SK-N-SH (cell line): ENCODE measurements around the gene REN. TPM values are rescaled to one million over a fixed set of nuclear protein-coding genes. Genes with fewer than 3 reads are reported as not detected.

Experiments
- CTCF ChIA-PET: fragments of 300-600, 350-600 bp; formaldehyde crosslinking; extraction: SDS; loops from one replicate; lab custom pipeline; 2021; lab: Yijun Ruan, JAX
- POLR2A ChIA-PET: fragments of 350-600 bp; sonication (Branson Sonifier 250); formaldehyde crosslinking; extraction: SDS; loops from one replicate; lab custom pipeline; 2020; ENCODE audit warnings: antibody characterized with exemption, inconsistent platforms; lab: Yijun Ruan, JAX
- DNase-seq: peaks from one replicate; pipeline ENCODE4 v3.0.0; 2012
- H2AFZ ChIP-seq: fragments of 200-600 bp; sonication (generic); 2 replicates; pipeline ENCODE4 v1.8.1; 2016; ENCODE audit warnings: antibody characterized with exemption, mild to moderate bottlenecking, low read depth
- H3F3A ChIP-seq: fragments of 200-600 bp; sonication (generic); replicated peaks from 2 replicates; pipeline ENCODE3; 2016; ENCODE audit warnings: antibody characterized with exemption, mild to moderate bottlenecking; ENCODE audit not compliant: insufficient read depth
- H3K27ac ChIP-seq, 2 experiments: fragments of 200-500 bp in 1 of 2; fragments of 200-600 bp in 1 of 2; sonication (Bioruptor generic) in 1 of 2; sonication (generic), shearing (Covaris generic) in 1 of 2; 2 replicates each; pipeline versions ENCODE4 v1.5.1 to v1.6.1; 2014 to 2016; ENCODE audit warnings: low read depth in 2 of 2, inconsistent platforms in 1 of 2, low read length in 1 of 2, mild to moderate bottlenecking in 1 of 2, mixed read lengths in 1 of 2
- H3K27me3 ChIP-seq: fragments of 200-600 bp; sonication (generic), shearing (Covaris generic); 2 replicates; pipeline ENCODE4 v1.6.1; 2016; ENCODE audit warnings: mixed run types; ENCODE audit not compliant: insufficient read depth
- H3K36me3 ChIP-seq, 2 experiments: fragments of 200-500 bp in 1 of 2; fragments of 200-600 bp in 1 of 2; sonication (Bioruptor generic) in 1 of 2; sonication (generic) in 1 of 2; replicated peaks in 1 of 2; 2 replicates each; pipeline versions ENCODE3 to v1.5.1; 2014 to 2016; ENCODE audit warnings: low read length in 1 of 2, mild to moderate bottlenecking in 1 of 2; ENCODE audit not compliant: insufficient read depth in 2 of 2, control insufficient read depth in 1 of 2
- H3K4me1 ChIP-seq, 2 experiments: fragments of 200-500 bp in 1 of 2; fragments of 200-600 bp in 1 of 2; sonication (Bioruptor generic) in 1 of 2; sonication (generic), shearing (Covaris generic) in 1 of 2; 2 replicates each; pipeline versions ENCODE4 v1.5.1 to v1.6.1; 2014 to 2016; ENCODE audit warnings: low read depth in 1 of 2, low read length in 1 of 2, mixed run types in 1 of 2; ENCODE audit not compliant: insufficient read depth in 2 of 2, control insufficient read depth in 1 of 2
- H3K4me2 ChIP-seq: fragments of 200-600 bp; sonication (generic), shearing (Covaris generic); 2 replicates; pipeline ENCODE4 v1.6.1; 2017; ENCODE audit warnings: mixed run types
- H3K4me3 ChIP-seq, 2 experiments: fragments of 200-500 bp in 1 of 2; fragments of 200-600 bp in 1 of 2; sonication (Bioruptor generic) in 1 of 2; sonication (generic), shearing (Covaris generic) in 1 of 2; 2 replicates each; pipeline versions ENCODE4 v1.5.1 to v1.8.1; 2014 to 2016; ENCODE audit warnings: low read depth in 2 of 2, inconsistent platforms in 1 of 2, low read length in 1 of 2, mild to moderate bottlenecking in 1 of 2, mixed read lengths in 1 of 2, moderate library complexity in 1 of 2
- H3K79me2 ChIP-seq: fragments of 200-600 bp; sonication (generic); 2 replicates; pipeline ENCODE4 v1.8.1; 2017; ENCODE audit warnings: mild to moderate bottlenecking; ENCODE audit not compliant: insufficient read depth
- H3K9ac ChIP-seq: fragments of 200-600 bp; sonication (generic); 2 replicates; pipeline ENCODE4 v1.6.1; 2017; ENCODE audit warnings: mixed run types
- H3K9me2 ChIP-seq: fragments of 200-600 bp; sonication (generic); 2 replicates; pipeline ENCODE4 v1.6.1; 2017; ENCODE audit warnings: mixed run types
- H3K9me3 ChIP-seq: fragments of 200-600 bp; sonication (generic); 2 replicates; pipeline ENCODE4 v1.6.1; 2017; ENCODE audit warnings: mixed run types, mild to moderate bottlenecking, moderate library complexity
- H4K20me1 ChIP-seq: fragments of 200-600 bp; sonication (generic); 2 replicates; pipeline ENCODE4 v1.6.1; 2017; ENCODE audit warnings: mild to moderate bottlenecking, mixed run types; ENCODE audit not compliant: insufficient read depth
- ELF1 ChIP-seq: IDR thresholded peaks from 2 replicates; pipeline ENCODE4 v1.4.0; 2012
- EP300 ChIP-seq, 2 experiments: IDR thresholded peaks; 2 replicates each; pipeline versions ENCODE4 v1.4.0 to v1.6.1; 2012; ENCODE audit warnings: borderline replicate concordance in 1 of 2, low read depth in 1 of 2, low read length in 1 of 2
- EZH2phosphoT487 ChIP-seq: fragments of 200-600 bp; sonication (generic); IDR thresholded peaks from 2 replicates; pipeline ENCODE4 v1.6.1; 2017; ENCODE audit warnings: low read depth, mixed run types, mild to moderate bottlenecking, antibody characterized with exemption, moderate library complexity, borderline replicate concordance
- FOSL2 ChIP-seq: IDR thresholded peaks from 2 replicates; pipeline ENCODE4 v1.4.0; 2012; ENCODE audit warnings: low read depth, mild to moderate bottlenecking, moderate library complexity, borderline replicate concordance
- GATA2 ChIP-seq: sonication (generic); formaldehyde crosslinking; IDR thresholded peaks from 2 replicates; pipeline ENCODE4 v1.5.0; 2020; ENCODE audit warnings: mild to moderate bottlenecking, missing genetic modification reagents
- IRF3 ChIP-seq: fragments of 150-350 bp; IDR thresholded peaks from 2 replicates; pipeline ENCODE4 v1.6.1; 2016; ENCODE audit warnings: mild to moderate bottlenecking, low read depth, low read length
- PBX3 ChIP-seq: IDR thresholded peaks from 2 replicates; pipeline ENCODE4; 2012
- POLR2AphosphoS5 ChIP-seq: IDR thresholded peaks from 2 replicates; pipeline ENCODE4 v1.6.1; 2012; ENCODE audit warnings: low read depth, low read length
- RAD21 ChIP-seq: IDR thresholded peaks from 2 replicates; pipeline ENCODE4 v1.6.1; 2012; ENCODE audit warnings: mild to moderate bottlenecking, low read length
- RCOR1 ChIP-seq: fragments of 150-350 bp; IDR thresholded peaks from 2 replicates; pipeline ENCODE4 v1.6.1; 2017; ENCODE audit warnings: antibody characterized with exemption, low read length
- SMC3 ChIP-seq: IDR thresholded peaks from 2 replicates; pipeline ENCODE4 v1.6.1; 2012; ENCODE audit warnings: low read depth, low read length, improper control_type of control experiment
- TAF1 ChIP-seq: IDR thresholded peaks from 2 replicates; pipeline ENCODE4 v1.6.1; 2012; ENCODE audit warnings: low read depth, mild to moderate bottlenecking, low read length, moderate library complexity, borderline replicate concordance
- TCF12 ChIP-seq: IDR thresholded peaks from 2 replicates; pipeline ENCODE4 v1.4.0; 2012
- TEAD4 ChIP-seq: IDR thresholded peaks from 2 replicates; pipeline ENCODE4 v1.4.0; 2012; ENCODE audit warnings: mild to moderate bottlenecking, borderline replicate concordance; ENCODE audit not compliant: insufficient read depth
- WGBS: methylation state at CpG from one replicate; pipeline ENCODE4 v1.1.6; 2017; ENCODE audit warnings: low lambda C conversion rate; 5-methylcytosine and 5-hydroxymethylcytosine counted together
- polyA plus RNA-seq, 3 experiments: library from polyadenylated mRNA; depleted of rRNA; stranded (reverse); fragments of >200 nt; gene quantifications; 2 replicates each; pipeline ENCODE4 v1.2.3, GENCODE V29; 2012
- TF ChIP-seq, protein P1 (sequence below): IDR thresholded peaks from 2 replicates; pipeline ENCODE4 v1.4.0; 2012; ENCODE audit warnings: low read depth

Gene REN
- polyA plus RNA-seq, 1 of the 3 experiments (the other 2 are of a cell fraction), result not detected

GRCh38 chr1:204139952-204140351, 26.2 kb downstream of the REN start (continued):
- TF ChIP-seq IRF3 (no peak), RCOR1 (no peak), RAD21 (no peak)

DNA sequence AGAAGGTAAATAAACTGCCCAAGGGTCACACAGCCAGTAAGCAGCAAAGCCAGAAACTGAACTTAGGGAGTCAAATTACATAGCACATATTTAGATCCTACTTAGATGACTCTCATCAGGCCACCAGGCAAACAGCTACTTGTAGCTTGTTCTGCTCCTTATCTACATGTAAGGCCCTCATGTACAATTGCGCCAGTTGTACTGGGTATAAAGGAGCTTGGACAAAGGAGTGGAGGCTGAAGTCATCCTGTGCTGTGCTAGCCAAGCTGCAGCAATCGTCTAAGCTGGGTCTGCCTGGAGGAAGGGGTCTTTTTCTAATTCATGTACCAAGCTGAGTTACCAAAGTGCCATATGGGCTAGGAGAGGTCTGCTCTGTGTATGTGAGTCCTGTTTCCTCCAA, 27.0 kb downstream of the REN start:
- no peaks in the 10 kb centered on the region for H3K27me3 ChIP-seq
- H2AFZ ChIP-seq, result no peak overlapping the region
- CTCF ChIA-PET, result interaction anchor here (1.3 to 7.3 kb wide), 5 partner anchors 9 to 364 kb away, joined by 3 to 43 read pairs (median 9); partner anchors contain the start of gene ETNK2
- no peaks in the 10 kb centered on the region for H3K9me3 ChIP-seq
- H3K79me2 ChIP-seq, result no peaks in the 10 kb centered on the region
- H3K9ac ChIP-seq, result no peak overlapping the region
- no peaks in the 10 kb centered on the region for H3F3A ChIP-seq
- no peaks in the 10 kb centered on the region for H3K9me2 ChIP-seq
- H4K20me1 ChIP-seq, result no peaks in the 10 kb centered on the region
- TF ChIP-seq SMC3, result no peak
- no peak for TF ChIP-seq EZH2phosphoT487
- TF ChIP-seq, all 33 proteins: peak for 0
- Histone ChIP-seq H3K4me3 (no peak overlapping the region), H3K36me3 (peaks cover 0 to 6% of the 10 kb centered on the region in 2 experiments), H3K4me1 (no peaks in the 10 kb centered on the region), H3K4me2 (no peak overlapping the region), H3K27ac (no peak overlapping the region)
- 86% methylated on average over 2 of the region's 2 CpGs for WGBS
- no peak for DNase-seq
- POLR2A ChIA-PET, result no interaction called here

DNA sequence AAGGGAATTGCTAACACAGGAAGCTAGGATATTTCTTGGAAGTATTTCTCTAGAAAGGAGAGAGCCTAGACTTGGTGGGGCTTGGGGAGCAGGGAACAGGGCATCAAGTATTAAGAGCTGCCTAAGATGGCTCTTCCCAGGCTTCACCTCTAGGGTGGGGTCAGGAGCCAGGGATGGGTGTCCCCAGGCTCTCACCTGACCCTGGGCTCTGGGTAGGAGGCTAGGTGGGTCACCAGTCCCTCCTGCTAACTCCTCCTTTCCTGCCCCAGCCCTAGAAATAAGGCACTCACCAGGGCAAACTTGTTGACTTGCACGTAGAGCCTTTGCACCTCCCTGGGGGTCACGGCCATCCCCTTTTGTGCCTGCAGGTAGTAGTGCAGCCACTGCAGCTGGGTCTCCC, 29.3 kb downstream of the REN start:
- peaks cover 0 to 6% of the 10 kb centered on the region in 2 experiments for H3K36me3 ChIP-seq
- ChIA-PET CTCF (interaction anchor here (1.3 to 7.3 kb wide), 4 partner anchors 9 to 266 kb away, joined by 4 to 43 read pairs (median 8); no protein-coding TSS in a partner anchor), POLR2A (no interaction called here)
- no peak overlapping the region for H3K4me3 ChIP-seq
- no peaks in the 10 kb centered on the region for H3K79me2 ChIP-seq
- TF ChIP-seq, protein P1, sequence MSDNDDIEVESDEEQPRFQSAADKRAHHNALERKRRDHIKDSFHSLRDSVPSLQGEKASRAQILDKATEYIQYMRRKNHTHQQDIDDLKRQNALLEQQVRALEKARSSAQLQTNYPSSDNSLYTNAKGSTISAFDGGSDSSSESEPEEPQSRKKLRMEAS, result no peak
- TF ChIP-seq TEAD4, result no peak
- no peak for TF ChIP-seq SMC3
- no peak for TF ChIP-seq GATA2 (CRISPR knock-in tag)
- TF ChIP-seq FOSL2, result no peak
- TF ChIP-seq IRF3, result no peak
- TF ChIP-seq RAD21, result no peak
- no peak for TF ChIP-seq PBX3
- no peak for TF ChIP-seq TCF12
- TF ChIP-seq EP300 (IDR thresholded peaks at IDR 0.05; ENCODE audit: borderline replicate concordance in 1 of 2, low read depth in 1 of 2, low read length in 1 of 2), result no peak
- no peak for TF ChIP-seq POLR2AphosphoS5
- no peak for TF ChIP-seq ELF1
- no peak for TF ChIP-seq TAF1
- H3K9ac ChIP-seq, result no peak overlapping the region
- no peak overlapping the region for H3K27ac ChIP-seq
- H3K27me3 ChIP-seq, result no peaks in the 10 kb centered on the region
- peaks cover 3% of the 10 kb centered on the region in 2 experiments; a peak in 3 of 4 replicates for H3K4me1 ChIP-seq
- H3K9me3 ChIP-seq, result no peaks in the 10 kb centered on the region
- no peak overlapping the region for H3K4me2 ChIP-seq
- 71% methylated on average over 2 of the region's 2 CpGs for WGBS
- H2AFZ ChIP-seq, result no peak overlapping the region
- H4K20me1 ChIP-seq, result no peaks in the 10 kb centered on the region
- H3F3A ChIP-seq, result peaks cover 2% of the 10 kb centered on the region
- DNase-seq, result no peak
- H3K9me2 ChIP-seq, result no peaks in the 10 kb centered on the region
